BLaER1 (cell line): ENCODE measurements around the gene DPYSL4.

Experiments used
- H3K27ac ChIP-seq: shearing (Covaris generic); formaldehyde crosslinking; 2 replicates; pipeline ENCODE4 v1.8.1; 2022
- H3K27me3 ChIP-seq: shearing (Covaris generic); formaldehyde crosslinking; 2 replicates; pipeline ENCODE4 v1.8.1; 2022
- H3K36me3 ChIP-seq: shearing (Covaris generic); formaldehyde crosslinking; 2 replicates; pipeline ENCODE4 v1.8.1; 2022
- H3K4me1 ChIP-seq: shearing (Covaris generic); formaldehyde crosslinking; 2 replicates; pipeline ENCODE4 v1.8.1; 2022
- H3K4me2 ChIP-seq: shearing (Covaris generic); formaldehyde crosslinking; 2 replicates; pipeline ENCODE4 v1.8.1; 2022
- H3K4me3 ChIP-seq: shearing (Covaris generic); formaldehyde crosslinking; 2 replicates; pipeline ENCODE4 v1.8.1; 2022
- H3K9ac ChIP-seq: shearing (Covaris generic); formaldehyde crosslinking; 2 replicates; pipeline ENCODE4 v1.8.1; 2022
- H3K9me3 ChIP-seq: shearing (Covaris generic); formaldehyde crosslinking; 2 replicates; pipeline ENCODE4 v1.8.1; 2022
- H4K20me1 ChIP-seq: shearing (Covaris generic); formaldehyde crosslinking; 2 replicates; pipeline ENCODE4 v1.8.1; 2022
- Cebpa-rat ChIP-seq: shearing (Covaris generic); IDR thresholded peaks from 2 replicates; pipeline ENCODE4 v1.8.1; 2022

Gene DPYSL4

DNA sequence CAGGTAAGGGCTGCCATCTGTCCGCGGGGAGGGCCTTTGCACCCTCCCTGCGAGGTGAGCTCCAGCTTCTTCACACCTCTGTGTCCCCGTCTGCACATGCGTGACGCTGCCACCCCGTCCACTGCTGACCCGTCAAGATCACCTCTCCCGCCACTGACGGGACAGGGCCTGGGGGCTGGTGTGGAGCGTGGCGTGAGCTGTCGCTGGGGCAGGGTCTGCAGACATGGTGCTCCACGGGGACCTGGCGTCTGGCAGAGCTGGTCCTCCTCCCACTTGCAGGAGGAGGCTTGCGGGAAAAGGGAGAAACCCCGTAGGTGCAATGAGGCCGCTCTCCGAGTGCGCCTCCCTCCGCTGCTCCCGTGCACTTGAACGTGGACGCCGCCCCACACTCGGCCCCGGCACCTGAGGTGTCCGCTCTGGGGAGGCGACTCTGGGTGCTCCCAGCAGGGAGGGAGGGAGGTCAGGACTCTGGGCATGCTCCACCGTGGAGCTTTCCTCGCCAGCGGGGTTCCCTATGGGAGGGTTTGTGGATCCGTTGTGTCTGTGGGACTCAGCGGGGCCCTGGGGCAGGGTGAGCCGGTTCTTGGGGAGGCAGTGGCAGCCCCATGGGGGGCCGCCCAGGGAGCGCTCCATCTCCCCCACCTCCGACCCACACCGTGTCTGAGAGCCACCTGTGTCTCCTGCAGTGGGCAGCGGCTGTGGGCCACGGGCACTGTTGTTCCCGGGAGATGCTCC lies 17.6 kb upstream of the DPYSL4 start:
- Histone ChIP-seq H3K4me2 (peak overlapping the region; percentile 92), H3K27ac (no peak overlapping the region), H3K36me3 (no peaks in the 10 kb centered on the region), H3K4me3 (no peak overlapping the region), H3K27me3 (no peaks in the 10 kb centered on the region), H3K4me1 (peaks cover 75% of the 10 kb centered on the region), H3K9ac (no peak overlapping the region), H3K9me3 (no peaks in the 10 kb centered on the region), H4K20me1 (peaks cover 25% of the 10 kb centered on the region)
- TF ChIP-seq Cebpa-rat, result no peak

DNA sequence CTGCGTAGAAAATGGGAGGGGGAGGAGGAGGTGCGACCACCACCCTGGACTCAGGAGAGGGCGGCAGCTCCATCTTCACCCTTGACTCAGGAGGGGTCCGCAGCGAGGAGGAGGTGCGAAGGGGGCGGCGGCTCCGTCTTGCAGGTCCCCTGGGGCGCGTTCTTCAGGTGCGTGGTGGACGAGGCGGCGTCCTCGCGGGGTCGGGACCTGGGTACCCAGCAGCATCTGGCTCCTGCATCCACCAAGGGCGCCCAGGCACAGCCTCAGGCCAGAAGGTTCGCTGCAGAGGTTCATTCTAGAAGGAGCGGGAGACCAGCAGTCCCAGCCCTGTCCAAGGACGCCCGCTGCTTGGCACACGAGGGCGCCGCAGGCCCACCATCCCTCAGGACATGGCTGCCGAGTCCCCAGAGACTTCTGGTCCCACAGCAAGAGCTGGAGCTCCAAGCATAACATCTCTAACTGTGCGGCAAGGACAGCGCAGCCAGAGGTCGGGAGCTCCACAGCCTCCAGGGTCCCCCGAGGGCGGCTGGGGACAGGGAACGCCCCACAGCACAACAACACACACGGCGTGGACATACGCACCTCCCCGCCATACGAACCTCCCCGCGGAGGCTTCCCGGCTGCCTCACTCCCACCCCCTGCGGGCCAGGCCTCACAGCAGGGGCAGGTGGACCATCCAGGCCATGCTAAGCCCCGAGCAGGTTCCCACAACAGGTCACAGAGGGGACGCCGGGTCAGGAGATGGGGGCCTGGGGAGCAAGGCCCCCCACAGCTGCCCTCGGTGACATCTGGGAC lies 16.8 kb upstream of the DPYSL4 start:
- Histone ChIP-seq H3K4me2 (peak overlapping the region; percentile 92), H3K9ac (no peak overlapping the region), H3K27me3 (no peaks in the 10 kb centered on the region), H3K27ac (no peak overlapping the region), H3K4me3 (no peak overlapping the region), H3K36me3 (no peaks in the 10 kb centered on the region), H4K20me1 (peaks cover 25% of the 10 kb centered on the region), H3K4me1 (peaks cover 68% of the 10 kb centered on the region), H3K9me3 (no peaks in the 10 kb centered on the region)
- TF ChIP-seq Cebpa-rat, result no peak

DNA sequence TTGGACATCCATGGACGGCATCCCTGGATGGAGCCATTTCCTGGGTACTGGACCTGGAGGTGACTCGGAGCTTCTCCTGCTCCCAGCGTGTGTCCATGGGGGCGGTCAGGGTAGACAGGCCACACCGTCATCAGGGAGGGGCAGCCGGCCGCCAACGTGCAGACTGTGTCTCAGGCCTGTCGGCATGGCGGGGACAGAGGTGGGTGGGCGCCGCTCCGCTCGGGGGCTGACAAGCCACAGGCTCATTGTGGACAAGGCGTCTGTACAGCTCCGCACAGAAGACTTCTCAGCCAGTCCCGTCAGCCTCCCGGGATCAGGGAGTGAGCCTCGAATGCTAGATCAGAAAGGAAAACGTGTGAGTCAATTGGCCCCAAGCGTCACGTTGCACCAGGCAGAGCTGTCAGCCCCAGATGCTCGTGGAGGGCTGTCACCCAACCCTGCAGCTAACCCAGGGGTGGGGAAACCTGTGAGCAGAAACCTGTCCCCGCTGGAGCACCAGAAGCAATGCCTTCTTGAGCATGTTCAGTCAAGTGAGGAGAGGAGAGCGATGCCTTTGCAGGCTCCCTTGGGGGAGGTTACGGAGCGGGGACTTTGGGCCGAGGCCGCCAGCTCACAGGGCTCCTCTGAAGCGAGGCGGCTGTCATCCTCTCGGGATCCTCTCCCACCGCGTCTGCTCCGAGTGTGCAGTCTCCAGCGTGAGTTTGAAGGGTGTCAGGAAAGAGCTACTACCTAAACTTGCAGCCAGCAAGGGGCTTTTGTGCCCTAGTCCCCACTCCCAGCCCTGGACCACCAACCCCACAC lies 16.0 kb upstream of the DPYSL4 start:
- Histone ChIP-seq H3K4me2 (peak overlapping the region; percentile 92), H3K36me3 (no peaks in the 10 kb centered on the region), H3K9me3 (no peaks in the 10 kb centered on the region), H4K20me1 (peaks cover 25% of the 10 kb centered on the region), H3K27ac (no peak overlapping the region), H3K4me3 (no peak overlapping the region), H3K9ac (0 out of 2 replicates have a peak overlapping the region, but pooled peaks have one; percentile 50), H3K4me1 (peaks cover 66% of the 10 kb centered on the region), H3K27me3 (peaks cover 2% of the 10 kb centered on the region; the same call in 1 of the 2 replicates)
- no peak for TF ChIP-seq Cebpa-rat

DNA sequence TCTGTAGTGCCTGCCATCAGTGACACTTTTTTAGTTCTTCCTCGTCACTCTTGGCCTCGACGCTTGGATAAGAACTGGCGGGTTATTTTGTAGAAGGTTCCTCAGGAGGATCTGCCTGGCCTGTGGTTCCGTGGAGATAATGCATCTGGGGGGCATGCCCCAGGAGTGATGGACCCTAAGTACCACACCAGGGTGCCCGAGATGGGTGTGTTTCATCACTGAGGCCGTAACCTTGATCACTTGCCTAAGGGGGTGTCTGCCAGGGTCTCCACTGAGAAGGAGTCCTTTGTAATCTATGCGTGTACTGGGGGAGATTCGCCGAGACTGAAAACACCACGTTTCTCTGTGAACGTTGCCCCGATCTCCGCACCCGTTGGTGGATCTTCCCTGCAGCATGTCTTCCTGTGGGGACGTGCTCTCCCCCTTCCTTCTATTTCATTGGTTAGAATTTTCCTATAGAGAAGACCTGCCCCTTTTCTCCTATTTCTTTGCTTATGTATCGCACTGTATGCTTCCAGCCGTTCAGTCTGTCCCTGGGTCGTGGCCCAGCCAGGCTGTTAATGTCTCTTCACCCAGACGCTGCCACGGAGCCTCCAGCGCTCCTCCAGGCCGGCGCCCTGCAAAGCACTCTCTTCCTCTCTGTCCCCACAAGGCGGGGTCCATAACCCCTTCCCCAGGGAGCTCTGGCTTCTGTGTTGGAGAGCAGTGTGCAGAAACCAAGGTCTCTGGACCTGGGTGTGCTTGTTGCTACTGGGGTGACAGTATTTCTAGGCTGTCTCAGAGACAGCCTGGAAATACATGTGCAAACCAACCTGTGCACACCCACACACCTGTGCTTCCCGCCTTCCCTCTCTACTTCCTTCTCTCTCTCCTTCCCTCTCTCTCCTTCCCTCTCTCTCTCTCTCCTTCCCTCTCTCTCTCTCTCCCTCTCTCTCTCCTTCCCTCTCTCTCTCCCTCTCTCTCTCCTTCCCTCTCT lies 14.4 kb upstream of the DPYSL4 start:
- Histone ChIP-seq H3K9me3 (no peaks in the 10 kb centered on the region), H3K9ac (no peak overlapping the region), H3K4me1 (peaks cover 59% of the 10 kb centered on the region), H3K36me3 (no peaks in the 10 kb centered on the region), H3K27me3 (peaks cover 12% of the 10 kb centered on the region), H3K4me3 (no peak overlapping the region), H3K27ac (no peak overlapping the region), H4K20me1 (peaks cover 25% of the 10 kb centered on the region), H3K4me2 (peak overlapping the region; percentile 92)
- no peak for TF ChIP-seq Cebpa-rat

DNA sequence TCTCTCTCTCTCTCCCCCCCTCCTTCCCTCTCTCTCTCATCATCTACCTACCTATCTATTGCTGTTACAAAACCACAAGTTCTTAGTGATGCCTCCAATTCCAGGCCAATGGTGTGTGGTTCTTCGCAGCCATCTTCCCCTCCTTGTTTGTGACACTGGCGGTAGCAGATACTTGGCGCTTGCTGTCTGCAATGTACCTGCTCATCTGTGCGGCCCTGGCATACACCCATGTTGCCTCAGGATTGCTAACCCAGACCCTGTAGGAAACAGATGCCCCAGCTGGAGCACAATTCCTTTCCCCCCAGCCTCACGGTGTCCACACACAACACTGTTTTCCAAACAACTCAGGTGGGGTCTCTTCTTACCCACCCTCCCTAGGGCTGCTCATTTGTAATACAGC lies 13.6 kb upstream of the DPYSL4 start:
- Histone ChIP-seq H3K27ac (no peak overlapping the region), H3K36me3 (no peaks in the 10 kb centered on the region), H3K4me1 (peaks cover 57% of the 10 kb centered on the region), H3K4me2 (no peak overlapping the region), H4K20me1 (peaks cover 25% of the 10 kb centered on the region), H3K9ac (no peak overlapping the region), H3K27me3 (peaks cover 12% of the 10 kb centered on the region), H3K4me3 (no peak overlapping the region), H3K9me3 (no peaks in the 10 kb centered on the region)
- TF ChIP-seq Cebpa-rat, result no peak

DNA sequence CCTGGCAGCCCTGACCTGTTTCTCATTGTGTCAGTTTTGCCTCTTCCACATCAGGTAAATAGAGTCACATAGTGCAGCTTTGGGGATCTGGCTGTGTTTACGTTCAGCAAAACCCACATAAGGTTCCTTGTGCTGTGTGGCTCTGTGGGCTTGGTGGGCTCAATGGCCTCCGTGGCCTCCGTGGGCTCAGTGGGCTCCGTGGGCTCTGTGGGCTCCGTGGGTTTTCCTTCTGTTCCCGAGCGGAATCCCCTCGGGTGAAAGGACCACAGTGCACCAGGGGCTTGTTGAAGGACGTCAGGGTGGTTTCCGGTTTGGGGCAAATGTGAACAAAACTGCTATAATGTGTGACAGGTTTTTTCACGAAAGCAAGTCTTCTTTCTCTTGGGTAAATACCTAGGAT lies 12.5 kb upstream of the DPYSL4 start:
- H3K27ac ChIP-seq, result no peak overlapping the region
- TF ChIP-seq Cebpa-rat, result no peak
- H4K20me1 ChIP-seq, result peaks cover 25% of the 10 kb centered on the region
- H3K4me1 ChIP-seq, result peaks cover 54% of the 10 kb centered on the region
- H3K4me3 ChIP-seq, result no peak overlapping the region
- H3K27me3 ChIP-seq, result peaks cover 12% of the 10 kb centered on the region
- H3K9ac ChIP-seq, result no peak overlapping the region
- no peak overlapping the region for H3K4me2 ChIP-seq
- no peaks in the 10 kb centered on the region for H3K9me3 ChIP-seq
- no peaks in the 10 kb centered on the region for H3K36me3 ChIP-seq

DNA sequence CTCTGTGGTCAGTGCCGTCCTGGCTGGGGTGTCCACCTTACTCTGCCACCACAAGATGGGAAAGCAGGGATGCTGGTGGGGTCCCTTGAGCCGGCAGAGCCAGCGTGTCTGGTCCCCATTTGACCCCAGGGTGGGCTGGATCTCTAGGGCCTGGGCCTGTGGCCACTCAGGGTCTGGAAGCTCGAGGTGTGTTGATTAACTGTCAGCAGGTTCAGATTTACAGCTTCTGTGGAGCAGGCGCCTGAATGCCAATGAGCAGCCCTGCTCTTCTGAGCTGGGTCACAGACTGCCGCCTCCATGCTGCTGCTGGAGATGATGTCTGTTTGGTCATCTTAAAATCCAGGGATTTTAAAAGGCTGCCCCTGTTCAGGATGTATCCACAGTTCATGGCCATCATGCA lies 11.3 kb upstream of the DPYSL4 start:
- no peak for TF ChIP-seq Cebpa-rat
- Histone ChIP-seq H3K36me3 (no peaks in the 10 kb centered on the region), H3K9ac (no peak overlapping the region), H3K4me2 (peak overlapping the region; percentile 55; the same call in 1 of the 2 replicates), H3K4me1 (peaks cover 50% of the 10 kb centered on the region), H3K4me3 (no peak overlapping the region), H4K20me1 (peaks cover 19% of the 10 kb centered on the region), H3K27me3 (peaks cover 12% of the 10 kb centered on the region), H3K27ac (no peak overlapping the region), H3K9me3 (no peaks in the 10 kb centered on the region)

DNA sequence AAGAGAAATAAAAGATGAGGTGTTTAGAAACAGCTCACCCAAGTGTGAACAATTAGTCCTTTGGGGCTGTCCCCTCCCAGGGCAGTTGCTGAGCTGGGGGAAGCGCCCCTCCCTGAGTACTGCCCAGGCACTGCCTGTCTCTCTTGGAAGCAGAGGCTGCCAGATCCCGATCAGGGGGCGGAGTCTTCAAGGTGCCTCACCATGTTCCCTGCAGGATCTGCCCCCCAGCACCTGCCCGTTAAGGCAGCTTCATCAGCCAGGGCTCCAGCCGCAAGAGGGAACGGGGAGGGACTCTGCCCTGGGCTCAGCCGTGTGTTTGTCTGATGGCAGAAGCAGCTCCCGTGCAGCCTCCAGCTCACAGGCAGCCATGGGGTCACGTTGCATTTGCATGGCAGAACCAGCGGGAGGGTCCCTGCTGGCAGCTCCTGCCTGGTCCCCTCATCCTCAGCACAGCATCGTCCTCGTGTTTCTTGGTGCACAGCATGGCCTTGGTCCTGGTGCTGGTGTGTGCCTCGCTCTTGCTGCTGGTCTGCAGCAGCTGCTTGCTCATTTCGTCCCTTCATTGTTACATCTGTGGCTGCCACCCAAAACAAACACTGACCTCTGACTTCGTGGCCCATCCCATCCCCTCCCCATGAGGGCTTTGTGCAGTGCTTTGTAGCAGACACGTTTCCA lies 10.7 kb upstream of the DPYSL4 start:
- H4K20me1 ChIP-seq, result peaks cover 12% of the 10 kb centered on the region
- H3K4me2 ChIP-seq, result peak overlapping the region; percentile 55
- no peak overlapping the region for H3K9ac ChIP-seq
- no peak overlapping the region for H3K27ac ChIP-seq
- H3K4me3 ChIP-seq, result no peak overlapping the region
- H3K4me1 ChIP-seq, result peaks cover 47% of the 10 kb centered on the region
- H3K9me3 ChIP-seq, result no peaks in the 10 kb centered on the region
- no peaks in the 10 kb centered on the region for H3K36me3 ChIP-seq
- peaks cover 12% of the 10 kb centered on the region for H3K27me3 ChIP-seq
- no peak for TF ChIP-seq Cebpa-rat
